Mucosa of stomach (tissue), 1 donor: ENCODE measurements around the gene S100P.
"Not testable (repeated sequence)": the region's sequence is repeated elsewhere in the genome, so short reads cannot be mapped to it uniquely, and the experiment has no call there.

Experiments
- H3K27me3 ChIP-seq: one replicate; pipeline ENCODE4 v1.7.0; 2013; ENCODE audit warnings: mild to moderate bottlenecking, low read length; ENCODE audit not compliant: control insufficient read depth, insufficient read depth
- H3K36me3 ChIP-seq: one replicate; pipeline ENCODE4 v1.7.0; 2013; ENCODE audit warnings: low read length; ENCODE audit not compliant: control insufficient read depth, insufficient read depth
- H3K4me1 ChIP-seq: one replicate; pipeline ENCODE4 v1.7.0; 2013; ENCODE audit warnings: mild to moderate bottlenecking, low read length; ENCODE audit not compliant: control insufficient read depth, insufficient read depth
- H3K4me3 ChIP-seq: one replicate; pipeline ENCODE4 v1.7.0; 2013; ENCODE audit warnings: low read length
- H3K9ac ChIP-seq: one replicate; pipeline ENCODE4 v1.7.0; 2013; ENCODE audit warnings: mild to moderate bottlenecking, low read length, moderate library complexity
- H3K9me3 ChIP-seq: one replicate; pipeline ENCODE4 v1.7.0; 2013; ENCODE audit warnings: mild to moderate bottlenecking, low read length, moderate library complexity; ENCODE audit not compliant: control insufficient read depth
- donor health status: Pancreatic carcinoma.

The S100P gene

DNA sequence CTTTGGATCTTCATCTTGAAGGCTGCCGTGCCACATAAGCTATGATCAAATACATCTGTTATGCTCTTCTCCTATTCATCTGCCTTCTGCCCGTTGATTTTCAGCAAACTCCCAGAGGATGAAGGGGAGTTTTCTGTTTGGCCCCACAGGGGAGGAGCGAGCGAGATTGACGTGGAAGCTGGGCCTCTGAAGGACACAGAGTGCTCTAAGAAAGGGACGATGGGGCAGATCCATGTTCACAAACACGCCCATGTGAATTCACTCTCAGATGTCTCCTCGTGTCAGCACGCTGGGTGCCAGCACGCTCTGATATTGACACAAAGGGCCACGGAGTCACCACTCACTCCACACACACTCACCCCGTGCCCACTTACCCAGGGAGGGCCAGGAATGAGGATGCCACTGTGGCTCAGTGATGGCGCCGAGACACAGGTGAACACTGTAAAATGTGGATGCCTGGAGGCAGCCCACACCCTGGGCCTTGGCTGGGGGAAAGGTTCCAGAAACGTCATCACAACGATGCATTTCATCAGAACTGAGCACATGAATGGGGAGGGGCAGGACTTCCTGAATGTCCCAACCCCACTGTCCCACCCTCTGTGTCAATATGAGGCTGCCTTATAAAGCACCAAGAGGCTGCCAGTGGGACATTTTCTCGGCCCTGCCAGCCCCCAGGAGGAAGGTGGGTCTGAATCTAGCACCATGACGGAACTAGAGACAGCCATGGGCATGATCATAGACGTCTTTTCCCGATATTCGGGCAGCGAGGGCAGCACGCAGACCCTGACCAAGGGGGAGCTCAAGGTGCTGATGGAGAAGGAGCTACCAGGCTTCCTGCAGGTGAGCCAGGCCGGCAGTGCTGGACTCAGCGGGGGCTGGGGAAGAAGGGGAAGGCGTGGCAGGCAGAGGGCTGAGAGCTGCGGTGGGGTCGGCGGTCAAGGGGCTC is at the start of gene S100P:
Gene S100P, plus strand, starts transcription at position 648 of the 946 bp plus-strand sequence. Its CDS starts 55 bp downstream, at position 703.
- Histone ChIP-seq H3K4me1 (peaks cover 50% of the 10 kb centered on the region), H3K9me3 (no peaks in the 10 kb centered on the region), H3K9ac (peak within 1 kb of the TSS; percentile 99), H3K27me3 (no peaks in the 10 kb centered on the region), H3K36me3 (no peaks in the 10 kb centered on the region), H3K4me3 (peak within 1 kb of the TSS; percentile 81)

- H3K36me3 ChIP-seq, result peaks cover 11% of the 10 kb centered on the region
- no peaks in the 10 kb centered on the region for H3K27me3 ChIP-seq
- H3K4me3 ChIP-seq, result no peak overlapping the region
- no peak overlapping the region for H3K9ac ChIP-seq
- H3K4me1 ChIP-seq, result peaks cover 9% of the 10 kb centered on the region
- no peaks in the 10 kb centered on the region for H3K9me3 ChIP-seq
Observed at GRCh38 chr4:6644792-6645530, 48.7 kb upstream of the S100P start.

DNA sequence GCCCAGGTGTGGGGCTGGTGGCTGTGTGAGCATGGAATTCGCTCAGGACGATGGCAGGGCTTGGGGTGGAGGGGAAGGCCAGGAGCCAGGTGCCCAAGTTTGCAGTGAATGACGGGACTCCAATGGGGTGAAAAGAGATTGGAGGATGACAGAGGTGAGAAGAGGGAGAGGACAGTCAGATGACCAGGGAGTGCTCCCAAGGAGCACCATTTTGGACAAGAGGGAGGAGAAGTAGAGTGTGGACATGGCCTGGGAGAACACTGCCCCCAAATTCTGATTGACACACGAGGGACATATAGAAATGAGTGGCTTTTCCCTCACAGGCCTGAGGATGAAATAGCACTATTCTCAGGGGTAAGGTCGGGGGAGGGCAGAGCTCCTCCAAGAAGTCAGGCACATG is 46.5 kb upstream of the S100P start:
- no peaks in the 10 kb centered on the region for H3K9me3 ChIP-seq

GRCh38 chr4:6647582-6648230 is 46.0 kb upstream of the S100P start:
- Histone ChIP-seq H3K36me3 (peaks cover 3% of the 10 kb centered on the region), H3K4me1 (no peaks in the 10 kb centered on the region), H3K9me3 (no peaks in the 10 kb centered on the region), H3K27me3 (no peaks in the 10 kb centered on the region), H3K9ac (no peak overlapping the region), H3K4me3 (no peak overlapping the region)

More for the DNA sequence above, 46.5 kb upstream of the S100P start:
- H3K4me1 ChIP-seq, result peaks cover 3% of the 10 kb centered on the region
- no peak overlapping the region for H3K4me3 ChIP-seq
- H3K27me3 ChIP-seq, result no peaks in the 10 kb centered on the region
- H3K9ac ChIP-seq, result no peak overlapping the region
- peaks cover 8% of the 10 kb centered on the region for H3K36me3 ChIP-seq

DNA sequence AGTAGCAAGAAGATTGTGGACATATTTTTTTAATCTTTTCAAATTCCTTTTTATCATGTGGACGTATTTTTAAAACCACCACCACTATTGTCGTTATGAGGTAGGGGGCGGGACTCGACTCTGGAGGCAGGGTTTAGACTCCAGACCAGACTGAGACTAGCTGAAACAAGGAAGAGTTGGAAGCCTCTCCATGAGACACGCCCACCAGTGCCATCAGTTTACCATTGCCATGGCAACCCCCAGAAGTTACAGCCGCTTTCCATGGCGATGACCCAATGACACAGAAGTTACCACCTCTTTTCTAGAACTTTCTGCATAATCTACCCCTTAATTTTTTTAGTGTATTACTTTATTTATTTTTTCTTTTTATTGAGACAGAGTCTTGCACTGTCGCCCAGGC is 44.5 kb upstream of the S100P start:
- no peak overlapping the region for H3K9ac ChIP-seq
- no peaks in the 10 kb centered on the region for H3K36me3 ChIP-seq
- no peak overlapping the region for H3K4me3 ChIP-seq
- no peaks in the 10 kb centered on the region for H3K4me1 ChIP-seq
- no peaks in the 10 kb centered on the region for H3K27me3 ChIP-seq
- no peaks in the 10 kb centered on the region for H3K9me3 ChIP-seq

DNA sequence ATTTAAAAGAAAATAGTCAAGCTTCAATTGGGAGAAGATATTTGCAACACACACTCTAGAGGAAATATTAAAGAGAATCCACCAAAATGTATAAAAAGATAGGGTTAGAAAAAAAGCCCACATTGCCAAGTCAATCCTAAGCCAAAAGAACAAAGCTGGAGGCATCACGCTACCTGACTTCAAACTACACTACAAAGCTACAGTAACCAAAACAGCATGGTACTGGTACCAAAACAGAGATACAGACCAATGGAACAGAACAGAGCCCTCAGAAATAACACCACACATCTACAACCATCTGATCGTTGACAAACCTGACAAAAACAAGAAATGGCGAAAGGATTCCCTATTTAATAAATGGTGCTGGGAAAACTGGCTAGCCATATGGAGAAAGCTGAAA is 39.5 kb upstream of the S100P start:
- H3K4me3 ChIP-seq, H3K27me3 ChIP-seq, H3K9ac ChIP-seq, H3K9me3 ChIP-seq, H3K4me1 ChIP-seq, H3K36me3 ChIP-seq: not testable (repeated sequence)

DNA sequence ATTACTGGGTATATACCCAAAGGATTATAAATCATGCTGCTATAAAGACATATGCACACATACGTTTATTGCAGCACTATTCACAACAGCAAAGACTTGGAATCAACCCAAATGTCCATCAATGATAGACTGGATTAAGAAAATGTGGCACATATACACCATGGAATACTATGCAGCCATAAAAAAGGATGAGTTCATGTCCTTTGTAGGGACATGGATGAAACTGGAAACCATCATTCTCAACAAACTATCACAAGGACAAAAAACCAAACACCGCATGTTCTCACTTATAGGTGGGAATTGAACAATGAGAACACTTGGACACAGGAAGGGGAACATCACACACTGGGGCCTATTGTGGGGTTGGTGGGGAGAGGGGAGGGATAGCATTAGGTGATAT is 38.4 kb upstream of the S100P start:
- not testable (repeated sequence) for H3K9ac ChIP-seq, H3K36me3 ChIP-seq, H3K9me3 ChIP-seq, H3K4me3 ChIP-seq, H3K4me1 ChIP-seq
- H3K27me3 ChIP-seq, result peaks cover 16% of the 10 kb centered on the region

DNA sequence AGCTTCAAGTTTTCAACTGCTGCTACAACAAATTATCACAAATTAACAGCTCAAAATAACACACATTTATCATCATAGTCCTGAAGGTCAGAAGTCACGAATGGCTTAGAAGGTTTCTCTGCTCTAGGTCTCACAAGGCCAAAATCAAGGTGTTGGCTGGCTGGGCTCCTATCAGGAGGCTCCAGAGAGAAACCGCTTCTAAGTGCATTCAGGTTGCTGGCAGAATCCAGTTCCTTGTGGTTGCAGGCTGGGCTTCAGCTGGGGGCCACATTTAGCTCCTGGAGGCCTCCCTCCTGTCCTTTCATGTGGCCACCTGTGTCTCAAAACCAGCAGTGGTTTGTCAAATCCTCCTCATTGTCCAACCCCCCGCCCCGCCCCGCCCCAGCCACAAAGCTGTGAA is 37.8 kb upstream of the S100P start:
- Histone ChIP-seq H3K27me3 (peaks cover 19% of the 10 kb centered on the region), H3K36me3 (no peaks in the 10 kb centered on the region), H3K9ac (no peak overlapping the region), H3K4me3 (no peak overlapping the region), H3K9me3 (no peaks in the 10 kb centered on the region), H3K4me1 (peaks cover 6% of the 10 kb centered on the region)

DNA sequence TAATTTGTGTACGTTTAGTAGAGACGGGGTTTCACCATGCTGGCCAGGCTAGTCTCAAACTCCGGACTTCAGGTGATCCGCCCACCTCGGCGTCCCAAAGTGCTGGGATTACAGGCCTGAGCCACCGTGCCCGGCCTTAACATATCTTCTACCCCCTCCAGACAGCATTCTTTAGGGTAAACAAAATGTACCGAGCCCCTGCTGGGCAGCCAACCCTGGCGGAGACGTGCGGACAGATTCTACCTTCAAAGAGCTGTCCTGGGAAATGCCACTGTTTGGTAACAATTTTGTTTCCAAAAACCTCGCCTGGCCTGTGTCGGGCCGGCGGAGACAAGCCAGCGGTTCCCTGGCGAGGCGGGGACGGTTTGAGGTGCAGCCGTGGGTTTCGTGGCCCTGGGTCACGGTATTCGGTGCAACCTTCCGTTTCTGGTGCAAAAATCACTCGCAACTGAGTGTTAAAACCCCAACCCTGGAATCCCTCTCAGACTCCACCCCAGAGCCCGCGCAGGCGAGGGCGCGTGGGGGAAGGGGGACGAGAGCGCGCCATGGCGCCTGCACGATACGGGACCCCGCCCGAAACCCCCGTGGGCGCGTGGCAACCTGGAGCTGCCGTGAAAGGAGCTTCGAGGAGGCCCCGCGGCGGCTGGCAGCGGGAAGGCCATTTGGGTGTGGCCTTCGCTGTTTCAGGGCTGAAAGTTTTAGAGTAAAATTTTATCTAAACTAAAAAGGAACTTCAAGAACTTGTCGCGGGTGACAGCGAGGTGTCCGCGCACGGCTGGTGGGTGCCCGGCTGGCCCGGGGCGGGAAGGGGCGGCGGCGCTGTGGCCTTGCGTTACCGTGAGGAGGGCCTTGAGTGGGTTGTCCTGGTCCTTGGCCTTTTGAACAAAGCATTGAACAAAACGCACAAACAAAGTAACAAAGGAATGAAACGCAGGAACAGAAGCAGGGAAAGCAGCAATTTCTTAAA is 36.2 kb upstream of the S100P start:
- peaks cover 27% of the 10 kb centered on the region for H3K27me3 ChIP-seq
- no peaks in the 10 kb centered on the region for H3K9me3 ChIP-seq
- H3K4me3 ChIP-seq, result no peak overlapping the region
- H3K4me1 ChIP-seq, result peaks cover 6% of the 10 kb centered on the region
- no peaks in the 10 kb centered on the region for H3K36me3 ChIP-seq
- no peak overlapping the region for H3K9ac ChIP-seq

- no peaks in the 10 kb centered on the region for H3K36me3 ChIP-seq
- peaks cover 29% of the 10 kb centered on the region for H3K27me3 ChIP-seq
- H3K9ac ChIP-seq, result peak overlapping the region; percentile 43
- peaks cover 6% of the 10 kb centered on the region for H3K4me1 ChIP-seq
- H3K4me3 ChIP-seq, result no peak overlapping the region
- H3K9me3 ChIP-seq, result no peaks in the 10 kb centered on the region
Observed at GRCh38 chr4:6658209-6658595, 35.5 kb upstream of the S100P start.

DNA sequence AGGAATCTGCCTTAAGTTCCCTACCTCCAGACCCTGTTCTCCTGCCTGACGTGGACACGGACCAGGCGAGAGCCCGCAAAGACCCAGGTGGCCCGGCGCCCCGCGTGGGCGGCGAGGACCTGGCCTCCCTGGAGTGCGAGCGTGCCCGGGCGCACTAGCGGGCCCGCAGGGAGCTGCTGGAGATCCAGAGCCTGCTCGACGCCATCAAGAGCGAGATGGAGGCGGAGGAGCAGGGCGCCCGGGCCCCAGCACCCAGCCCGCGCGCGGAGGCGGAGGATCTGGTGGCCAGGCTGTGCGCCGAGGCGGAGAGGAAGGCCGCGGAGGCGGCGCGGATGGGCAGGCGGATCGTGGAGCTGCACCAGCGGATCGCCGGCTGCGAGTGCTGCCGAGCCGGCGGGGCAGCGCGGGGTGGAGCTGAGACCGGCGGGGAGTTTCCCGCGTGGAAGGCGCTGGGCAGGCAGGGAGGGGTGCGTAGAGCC is 35.0 kb upstream of the S100P start:
- Histone ChIP-seq H3K4me3 (no peak overlapping the region), H3K4me1 (peaks cover 6% of the 10 kb centered on the region), H3K9ac (peak overlapping the region; percentile 43), H3K27me3 (peaks cover 33% of the 10 kb centered on the region), H3K9me3 (no peaks in the 10 kb centered on the region), H3K36me3 (no peaks in the 10 kb centered on the region)
